Stimulated activated naive CD8-positive, alpha-beta T cell treated with anti-CD3 and anti-CD28 coated beads, Interleukin-15, amount 100 ng/mL, for 72 hours (primary cell): ENCODE results near the gene PIP5K1B.
A peak's percentile ranks its signal among the peaks of the same experiment; 100 is the strongest.
"Not testable (repeated sequence)": the region's sequence is repeated elsewhere in the genome, so short reads cannot be mapped to it uniquely, and the experiment has no call there.

Experiments used
- ATAC-seq: fragments of 150-1000 bp; cut with Tn5 transposase; 2 replicates; pipeline ENCODE4 v1.10.0; 2021; ENCODE audit warnings: mild to moderate bottlenecking, moderate library complexity
- DNase-seq, 2 donors: peaks; one replicate each; pipeline ENCODE4 v3.0.0; 2021 to 2022
- H3K27ac Mint-ChIP-seq, 2 donors: one replicate each; pipeline ENCODE4 v1.8.0; 2022; ENCODE audit warnings: mild to moderate bottlenecking in 2 of 2, mixed read lengths in 2 of 2, moderate library complexity in 2 of 2
- H3K27me3 Mint-ChIP-seq: one replicate; pipeline ENCODE4 v1.8.0; 2022; ENCODE audit warnings: mixed read lengths
- H3K4me1 Mint-ChIP-seq: one replicate; pipeline ENCODE4 v1.8.0; 2022; ENCODE audit warnings: mild to moderate bottlenecking, mixed read lengths
- H3K4me3 Mint-ChIP-seq, 2 donors: one replicate each; pipeline ENCODE4 v1.8.0; 2022; ENCODE audit warnings: mild to moderate bottlenecking in 2 of 2, mixed read lengths in 2 of 2, moderate library complexity in 1 of 2
- H3K9me3 Mint-ChIP-seq, 2 donors: one replicate each; pipeline ENCODE4 v1.8.0; 2022; ENCODE audit warnings: mixed read lengths in 2 of 2

Gene PIP5K1B

DNA sequence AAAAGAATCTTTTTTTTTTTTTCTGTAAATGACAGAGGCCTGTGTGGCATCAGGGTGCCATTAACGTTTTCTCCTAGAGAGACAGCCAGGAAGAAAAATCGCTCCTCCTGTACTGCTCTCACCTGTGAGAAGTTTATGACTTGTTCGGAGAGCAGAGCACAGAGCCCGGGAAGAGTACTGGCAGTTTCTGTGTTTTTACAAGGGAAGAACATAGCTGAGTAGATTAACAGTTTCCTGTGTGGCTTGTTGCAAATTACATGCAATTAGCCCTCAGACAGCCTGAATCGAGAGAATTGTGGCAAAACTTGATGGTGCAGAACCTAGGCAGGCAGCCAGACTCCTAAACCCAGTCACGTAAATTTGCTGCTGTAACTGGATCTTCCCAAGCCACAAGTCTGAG lies 276.7 kb downstream of the PIP5K1B start:
- Mint-ChIP-seq H3K27me3 (no peaks in the 10 kb centered on the region), H3K4me1 (peaks cover 28% of the 10 kb centered on the region), H3K9me3 (peaks cover 0 to 4% of the 10 kb centered on the region in 2 donors), H3K27ac (no peak overlapping the region), H3K4me3 (no peak overlapping the region)
- DNase-seq (no peak), ATAC-seq (no peak)

DNA sequence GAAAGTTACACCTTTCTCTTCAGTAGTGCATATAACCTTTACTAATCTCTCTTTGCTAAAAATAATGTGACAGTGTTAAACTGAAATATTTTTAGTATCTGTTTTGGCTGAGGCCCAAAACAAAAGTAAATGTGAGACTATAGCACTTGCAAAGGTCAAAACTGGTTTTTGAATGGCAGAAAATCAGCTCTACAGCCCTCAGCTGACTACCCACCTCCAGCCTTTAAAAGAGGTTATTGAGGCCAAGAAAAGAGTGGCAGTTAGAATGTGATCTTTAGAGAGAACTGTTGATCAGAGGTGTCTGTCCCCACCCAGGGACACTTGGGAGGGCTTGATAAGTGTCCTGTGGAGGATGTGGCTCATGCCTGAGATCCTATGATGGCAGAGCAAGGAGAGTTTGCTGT lies 278.0 kb downstream of the PIP5K1B start:
- H3K27ac Mint-ChIP-seq: no peak overlapping the region
- no peak overlapping the region for H3K4me3 Mint-ChIP-seq
- H3K4me1 Mint-ChIP-seq: peaks cover 28% of the 10 kb centered on the region
- ATAC-seq: no peak
- peaks cover 0 to 3% of the 10 kb centered on the region in 2 donors for H3K9me3 Mint-ChIP-seq
- no peak for DNase-seq
- no peaks in the 10 kb centered on the region for H3K27me3 Mint-ChIP-seq

DNA sequence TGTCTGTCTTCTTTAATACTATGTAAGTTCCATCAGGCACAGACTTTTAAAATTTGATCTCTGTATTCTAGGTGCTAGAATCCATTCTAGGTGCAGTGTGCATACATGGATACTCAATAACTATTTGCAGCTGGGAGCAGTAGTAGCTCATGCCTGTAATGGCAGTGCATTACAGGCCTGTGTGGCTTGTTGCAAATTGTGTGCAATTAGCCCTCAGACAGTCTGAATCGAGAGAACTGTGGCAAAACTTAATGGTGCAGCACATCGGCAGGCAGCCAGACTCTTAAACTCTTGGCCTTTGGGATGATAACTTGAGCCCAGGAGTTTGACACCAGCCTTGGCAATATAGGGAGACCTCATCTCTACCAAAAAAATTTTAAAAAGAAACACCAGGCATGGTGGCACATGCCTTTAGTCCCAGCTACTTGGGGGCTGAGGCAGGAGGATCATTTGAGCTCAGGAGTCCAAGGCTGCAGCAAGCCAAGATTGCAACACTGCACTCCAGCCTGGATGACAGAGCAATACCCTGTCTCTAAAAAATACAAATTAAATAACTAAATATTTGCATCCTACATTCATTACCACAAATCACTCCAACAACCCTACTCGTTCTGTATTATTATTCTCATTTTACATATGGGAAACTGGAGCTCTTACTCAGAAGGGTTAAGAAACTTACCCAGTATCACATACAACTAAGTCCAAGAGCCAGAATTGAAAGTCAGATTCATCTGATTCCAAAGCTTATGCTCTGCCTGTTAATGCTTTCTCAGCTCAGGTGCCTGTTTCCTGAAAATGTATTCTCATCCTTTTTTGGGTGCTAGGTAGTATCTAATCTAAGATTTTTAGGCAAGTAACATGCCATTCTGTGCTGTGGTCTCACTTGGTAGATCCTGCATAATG lies 278.7 kb downstream of the PIP5K1B start:
- Mint-ChIP-seq H3K27me3 (no peaks in the 10 kb centered on the region), H3K27ac (peak overlapping the region in 1 of 2 donors; percentile 52), H3K4me3 (no peak overlapping the region), H3K9me3 (no peaks in the 10 kb centered on the region), H3K4me1 (peaks cover 26% of the 10 kb centered on the region)
- DNase-seq: no peak
- no peak for ATAC-seq

DNA sequence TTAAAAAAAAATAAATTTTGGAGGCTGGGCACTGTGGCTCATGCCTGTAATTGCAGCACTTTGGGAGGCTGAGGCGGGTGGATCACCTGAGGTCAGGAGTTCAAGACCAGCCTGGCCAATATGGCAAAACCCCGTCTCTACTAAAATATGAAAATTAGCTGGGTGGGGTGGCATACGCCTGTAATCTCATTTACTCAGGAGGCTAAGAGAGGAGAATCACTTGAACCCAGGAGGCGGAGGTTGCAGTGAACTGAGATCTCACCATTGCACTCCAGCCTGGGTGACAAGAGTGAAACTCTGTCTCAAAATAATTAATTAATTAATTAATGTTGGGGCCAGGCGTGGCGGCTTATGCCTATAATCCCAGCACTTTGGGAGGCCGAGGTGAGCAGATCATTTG lies 281.9 kb downstream of the PIP5K1B start:
- H3K9me3 Mint-ChIP-seq, H3K27me3 Mint-ChIP-seq, H3K4me3 Mint-ChIP-seq, DNase-seq, ATAC-seq, H3K4me1 Mint-ChIP-seq, H3K27ac Mint-ChIP-seq: not testable (repeated sequence)

DNA sequence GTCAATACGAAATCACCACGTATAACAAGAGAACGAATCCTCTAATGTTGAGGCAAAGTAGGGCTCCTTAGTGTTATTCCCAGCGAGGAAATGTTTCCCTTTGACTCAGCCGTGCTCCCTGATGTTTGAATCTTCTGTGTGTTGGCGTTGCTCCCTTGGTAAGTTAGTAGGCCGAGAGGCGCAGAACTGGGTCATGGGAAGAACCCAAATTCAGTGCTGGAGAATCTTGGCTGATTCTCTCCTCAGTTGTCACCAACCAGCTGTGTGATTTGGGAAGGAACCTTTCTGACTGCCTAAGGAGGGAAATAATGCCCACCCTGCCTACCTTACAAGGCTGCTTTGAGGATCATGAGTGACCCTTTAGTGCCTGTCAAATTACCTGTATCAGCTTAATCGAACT lies 286.4 kb downstream of the PIP5K1B start:
- peaks cover 5% of the 10 kb centered on the region for H3K4me1 Mint-ChIP-seq
- H3K9me3 Mint-ChIP-seq: no peaks in the 10 kb centered on the region
- no peaks in the 10 kb centered on the region for H3K27me3 Mint-ChIP-seq
- no peak overlapping the region for H3K4me3 Mint-ChIP-seq
- H3K27ac Mint-ChIP-seq: no peak overlapping the region
- DNase-seq (no peak), ATAC-seq (no peak)

DNA sequence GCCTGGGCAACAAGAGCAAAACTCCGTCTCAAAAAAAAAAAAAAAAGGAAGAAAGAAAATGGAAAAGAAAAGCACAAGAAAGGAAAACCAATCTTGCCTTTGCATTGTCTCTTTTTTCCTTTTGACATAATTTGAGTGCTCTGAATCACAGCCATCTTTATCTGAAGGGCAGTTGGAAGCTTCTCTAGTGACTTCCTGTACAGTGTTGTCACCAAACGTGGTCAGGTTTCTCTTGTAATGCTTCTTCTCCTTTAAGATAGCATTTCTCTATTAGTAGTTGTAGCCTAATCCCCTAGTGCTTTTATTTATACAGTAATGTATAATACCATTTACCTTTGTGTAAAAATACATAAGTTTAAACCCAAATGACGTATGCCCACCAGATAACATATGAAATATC lies 290.7 kb downstream of the PIP5K1B start:
- H3K27ac Mint-ChIP-seq: no peak overlapping the region
- no peaks in the 10 kb centered on the region for H3K9me3 Mint-ChIP-seq
- no peaks in the 10 kb centered on the region for H3K27me3 Mint-ChIP-seq
- DNase-seq (no peak), ATAC-seq (no peak)
- no peak overlapping the region for H3K4me3 Mint-ChIP-seq
- H3K4me1 Mint-ChIP-seq: peaks cover 17% of the 10 kb centered on the region

DNA sequence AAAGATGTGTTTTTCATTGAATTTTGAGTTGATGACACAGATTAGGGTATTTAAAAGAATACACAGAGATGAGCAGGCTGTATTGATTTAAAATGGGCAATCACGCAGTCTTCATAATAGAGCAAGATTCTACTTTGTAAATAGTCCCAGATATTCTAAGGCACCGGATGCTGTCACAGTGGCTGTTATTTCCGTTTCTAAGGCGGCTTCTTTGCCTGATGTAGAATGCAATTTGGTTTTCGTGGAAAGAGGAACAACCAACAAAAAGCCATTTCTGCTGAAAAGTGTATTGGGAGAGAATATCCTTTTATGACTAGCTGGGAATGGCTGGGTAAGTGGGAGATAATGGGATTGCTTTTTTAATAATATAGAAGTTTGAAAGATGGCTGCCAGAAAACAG lies 291.4 kb downstream of the PIP5K1B start:
- Mint-ChIP-seq H3K27ac (peak overlapping the region; percentile 50 to 75), H3K9me3 (no peaks in the 10 kb centered on the region), H3K4me1 (peaks cover 17% of the 10 kb centered on the region), H3K4me3 (peak overlapping the region; percentile 39 to 49), H3K27me3 (no peaks in the 10 kb centered on the region)
- no peak for ATAC-seq
- DNase-seq: no peak

DNA sequence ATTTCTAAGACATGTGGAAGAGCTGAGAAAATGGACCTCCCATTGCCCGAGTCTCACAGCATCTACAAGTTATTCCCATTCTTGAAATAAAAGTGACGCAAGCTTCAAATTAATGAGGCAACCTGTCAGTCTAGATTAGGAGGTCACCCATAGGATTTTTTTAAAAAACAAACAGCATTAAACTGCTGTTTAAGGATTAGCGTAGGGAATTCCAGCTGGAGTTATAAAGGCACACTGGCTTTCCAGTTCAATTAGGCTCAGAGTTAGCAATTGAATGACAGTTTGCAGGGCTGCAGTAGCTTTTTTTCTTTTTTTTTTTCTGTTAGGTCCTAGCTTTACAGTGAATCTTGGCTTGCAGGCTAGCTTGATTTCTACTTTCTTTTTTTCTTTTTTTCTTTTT lies 292.6 kb downstream of the PIP5K1B start:
- Mint-ChIP-seq H3K27ac (peak overlapping the region in 1 of 2 donors; percentile 71), H3K27me3 (no peaks in the 10 kb centered on the region), H3K4me1 (peaks cover 17% of the 10 kb centered on the region), H3K4me3 (no peak overlapping the region), H3K9me3 (no peaks in the 10 kb centered on the region)
- ATAC-seq (no peak), DNase-seq (no peak)

DNA sequence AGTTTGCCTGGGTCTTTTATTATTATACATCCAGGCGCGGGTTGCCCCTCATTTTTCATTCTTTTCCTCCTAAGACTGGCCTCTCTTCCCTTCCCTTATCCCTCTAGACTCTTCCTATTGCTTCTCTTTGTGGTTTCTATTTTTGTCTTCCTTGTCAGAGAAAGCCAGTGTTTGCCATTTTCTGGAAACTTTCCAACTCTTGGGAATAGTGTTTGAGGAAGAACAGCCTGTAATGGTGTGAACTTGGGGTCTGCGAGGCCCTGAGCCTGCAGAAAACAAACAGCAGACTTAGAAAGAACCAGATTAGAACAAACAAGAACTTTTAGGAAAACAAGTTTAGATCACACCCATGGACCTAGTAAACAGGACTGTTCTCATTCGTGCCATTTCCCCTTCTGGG lies 293.3 kb downstream of the PIP5K1B start:
- no peak for ATAC-seq
- no peak overlapping the region for H3K27ac Mint-ChIP-seq
- no peaks in the 10 kb centered on the region for H3K27me3 Mint-ChIP-seq
- H3K4me3 Mint-ChIP-seq: no peak overlapping the region
- no peak for DNase-seq
- no peaks in the 10 kb centered on the region for H3K9me3 Mint-ChIP-seq
- peaks cover 17% of the 10 kb centered on the region for H3K4me1 Mint-ChIP-seq

DNA sequence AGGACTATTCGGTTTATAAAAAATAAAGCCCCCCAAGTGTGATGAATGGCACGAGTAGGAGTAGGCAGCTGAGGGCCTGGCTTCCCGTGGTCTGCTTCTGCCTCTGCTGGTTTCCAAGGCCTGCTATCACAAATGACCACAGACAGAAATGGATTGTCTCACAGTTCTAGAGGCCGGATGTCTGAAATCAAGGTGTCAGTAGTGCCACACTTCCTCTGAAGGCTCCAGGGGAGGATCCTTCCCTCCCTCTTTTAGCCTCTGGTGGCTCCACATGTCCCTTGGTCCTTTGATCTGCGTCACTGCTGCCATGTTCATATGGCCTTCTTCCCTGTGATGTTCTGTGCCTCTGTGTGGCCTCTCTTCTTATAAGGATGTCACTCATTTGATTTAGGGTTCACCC lies 293.8 kb downstream of the PIP5K1B start:
- DNase-seq (no peak), ATAC-seq (peak; percentile 21)
- H3K9me3 Mint-ChIP-seq: no peaks in the 10 kb centered on the region
- H3K4me1 Mint-ChIP-seq: peaks cover 17% of the 10 kb centered on the region
- H3K27me3 Mint-ChIP-seq: no peaks in the 10 kb centered on the region
- H3K4me3 Mint-ChIP-seq: no peak overlapping the region
- no peak overlapping the region for H3K27ac Mint-ChIP-seq

DNA sequence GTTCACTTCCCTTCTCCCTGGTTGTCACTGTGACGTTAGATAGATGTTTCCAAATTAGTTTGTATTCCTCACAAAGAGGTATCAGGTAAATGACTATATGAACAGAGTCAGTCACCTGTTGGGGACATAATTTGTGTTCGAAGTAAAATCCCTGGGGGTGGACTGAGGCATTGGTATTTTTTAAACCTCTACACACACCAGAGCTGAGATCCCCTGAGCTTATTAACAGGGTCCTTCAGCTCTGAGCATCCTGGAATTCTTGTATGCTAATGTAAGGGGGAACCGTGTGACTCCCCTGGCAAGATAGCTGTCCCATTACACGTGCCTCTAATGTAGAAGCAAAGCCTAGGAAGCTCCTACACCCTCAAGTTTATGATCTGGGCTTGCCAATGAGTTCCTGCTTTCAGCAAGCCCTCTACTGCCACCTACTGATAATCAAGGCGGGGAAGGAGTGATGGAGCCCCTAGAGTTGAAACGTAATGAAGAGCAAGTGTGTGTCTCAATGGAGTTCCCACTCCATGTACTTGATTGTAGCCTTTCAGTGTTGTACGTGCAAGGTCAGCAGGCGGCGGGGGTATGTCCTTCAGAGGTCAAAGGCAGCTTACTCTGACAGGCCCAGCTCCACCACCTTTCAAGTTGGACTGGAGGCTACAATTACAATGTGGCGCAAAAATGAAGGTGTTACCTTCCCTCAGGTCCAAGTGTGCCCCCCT lies 294.5 kb downstream of the PIP5K1B start:
- Mint-ChIP-seq H3K4me1 (peaks cover 17% of the 10 kb centered on the region), H3K9me3 (no peaks in the 10 kb centered on the region), H3K27me3 (no peaks in the 10 kb centered on the region), H3K4me3 (no peak overlapping the region), H3K27ac (no peak overlapping the region)
- DNase-seq (peak; percentile 52 to 68), ATAC-seq (peak; percentile 90)

DNA sequence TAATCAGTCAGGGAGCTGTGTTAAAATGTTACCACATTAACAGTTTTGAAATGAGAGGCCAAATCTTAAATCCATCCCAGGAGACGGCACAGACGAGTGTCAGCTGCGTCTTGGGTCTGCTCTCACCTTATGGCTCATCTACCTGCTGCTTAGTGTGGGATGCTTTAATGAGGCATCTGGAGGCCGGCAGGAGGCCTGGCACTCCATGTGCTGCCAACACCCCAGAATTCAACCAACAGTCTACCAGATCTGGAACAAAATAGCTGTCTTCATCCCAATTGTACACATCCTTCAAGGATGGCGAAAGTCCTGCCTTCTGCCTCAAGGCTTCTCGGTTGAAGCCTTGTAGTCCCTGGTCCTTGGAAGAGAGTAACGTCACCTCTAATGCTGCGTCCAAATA lies 296.9 kb downstream of the PIP5K1B start:
- H3K4me1 Mint-ChIP-seq: peaks cover 9% of the 10 kb centered on the region
- H3K27ac Mint-ChIP-seq: no peak overlapping the region
- H3K9me3 Mint-ChIP-seq: no peaks in the 10 kb centered on the region
- no peak overlapping the region for H3K4me3 Mint-ChIP-seq
- H3K27me3 Mint-ChIP-seq: no peaks in the 10 kb centered on the region
- ATAC-seq (no peak), DNase-seq (no peak)

DNA sequence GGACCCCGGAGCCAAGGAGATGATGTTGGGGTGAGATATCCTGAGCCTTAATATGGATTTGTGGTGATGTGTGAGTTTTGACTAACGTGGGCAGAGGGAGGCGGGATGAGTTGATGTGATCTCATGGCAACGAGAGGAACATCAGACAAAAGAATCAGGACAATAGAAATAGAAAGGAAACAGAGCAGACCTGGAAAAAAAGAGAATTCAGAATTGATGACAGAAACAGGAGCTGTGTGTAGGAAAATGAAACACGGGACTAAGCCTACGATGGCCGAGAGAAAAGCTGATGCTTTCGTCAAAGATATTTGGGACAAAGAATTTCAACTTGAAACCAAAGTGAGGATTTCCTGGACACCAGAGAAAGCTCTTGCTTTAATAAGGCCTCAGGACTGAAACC lies 298.0 kb downstream of the PIP5K1B start:
- Mint-ChIP-seq H3K9me3 (no peaks in the 10 kb centered on the region), H3K4me1 (peaks cover 9% of the 10 kb centered on the region), H3K27me3 (no peaks in the 10 kb centered on the region), H3K27ac (no peak overlapping the region), H3K4me3 (no peak overlapping the region)
- DNase-seq (no peak), ATAC-seq (no peak)

DNA sequence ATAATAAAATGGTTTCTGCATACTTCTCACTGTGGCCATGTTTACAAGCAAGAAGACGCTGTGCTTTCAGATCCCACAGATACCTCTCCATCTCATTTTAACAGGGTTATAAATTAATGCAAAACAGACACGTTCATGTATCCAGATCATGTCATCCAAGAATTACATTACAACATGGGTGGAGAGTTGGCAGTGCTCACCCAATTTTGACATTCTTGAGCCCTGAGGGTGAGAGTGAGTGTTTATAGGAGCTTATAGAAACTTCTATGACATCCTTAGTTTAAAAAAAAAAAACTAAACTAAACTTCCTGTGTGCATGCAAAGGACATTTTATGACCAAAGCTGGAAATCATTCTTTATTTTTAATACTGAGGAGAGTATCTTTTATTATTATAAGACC lies 299.8 kb downstream of the PIP5K1B start:
- Mint-ChIP-seq H3K4me3 (no peak overlapping the region), H3K27ac (no peak overlapping the region), H3K9me3 (no peaks in the 10 kb centered on the region), H3K27me3 (no peaks in the 10 kb centered on the region), H3K4me1 (no peaks in the 10 kb centered on the region)
- no peak for DNase-seq
- no peak for ATAC-seq

DNA sequence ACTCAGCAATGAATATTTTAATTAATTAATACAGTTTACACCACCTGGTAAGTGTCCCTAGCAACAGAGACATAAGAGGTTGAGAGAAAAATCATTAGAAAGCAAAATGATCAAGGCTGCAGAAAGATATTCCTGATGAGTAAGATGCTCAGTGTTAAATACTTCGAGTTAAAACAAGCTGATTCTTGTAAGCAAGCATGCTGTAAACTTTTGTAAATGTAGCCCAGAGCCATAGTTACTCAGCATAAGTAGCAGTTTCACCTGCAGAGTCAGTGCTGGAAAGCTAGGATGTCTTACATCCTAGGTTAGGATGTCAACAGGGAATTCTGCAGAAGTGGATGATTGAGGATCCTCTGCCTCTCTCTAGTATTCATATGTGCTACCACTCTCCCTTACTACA lies 304.7 kb downstream of the PIP5K1B start:
- Mint-ChIP-seq H3K27me3 (peaks cover 36% of the 10 kb centered on the region), H3K4me3 (no peak overlapping the region), H3K27ac (no peak overlapping the region), H3K4me1 (peaks cover 8% of the 10 kb centered on the region), H3K9me3 (no peaks in the 10 kb centered on the region)
- no peak for DNase-seq
- no peak for ATAC-seq

DNA sequence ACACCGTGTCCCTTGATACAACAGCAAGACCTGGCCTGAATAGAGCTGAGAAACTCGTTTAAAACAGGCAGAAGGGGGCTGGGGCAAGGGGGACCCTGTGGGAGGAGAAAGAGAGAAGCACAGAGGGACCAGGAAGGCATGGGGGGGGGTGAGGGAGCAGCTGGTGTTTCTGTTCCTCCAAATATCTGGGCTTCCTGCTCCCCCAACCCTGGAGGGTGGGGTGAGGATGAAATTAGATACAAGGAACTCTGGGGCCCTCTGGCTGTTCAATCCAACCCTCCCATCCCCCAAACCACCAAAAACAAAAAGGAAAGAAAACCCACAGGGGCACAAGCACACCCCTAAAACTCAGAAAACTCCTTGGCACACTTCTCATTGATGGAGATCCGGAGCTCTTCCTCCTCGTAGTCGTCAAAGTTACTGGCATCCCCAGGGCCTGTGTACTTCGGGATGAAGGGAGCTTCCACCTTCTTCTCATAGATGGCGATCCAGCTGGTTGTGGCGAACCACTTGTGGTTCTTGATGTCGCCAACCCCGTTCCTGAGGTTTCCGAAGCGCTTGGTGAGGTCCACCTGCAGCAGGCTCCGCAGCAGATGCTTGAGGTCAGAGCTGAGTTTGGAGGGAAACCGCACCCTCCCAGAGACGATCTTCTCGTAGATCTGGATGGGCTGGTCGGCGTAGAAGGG lies 307.8 kb downstream of the PIP5K1B start:
- Mint-ChIP-seq H3K27me3 (peaks cover 36% of the 10 kb centered on the region), H3K9me3 (no peaks in the 10 kb centered on the region), H3K27ac (peak overlapping the region in 1 of 2 donors; percentile 42), H3K4me1 (peaks cover 8% of the 10 kb centered on the region), H3K4me3 (no peak overlapping the region)
- ATAC-seq (peak; percentile 35), DNase-seq (no peak)
